GM18520 (cell line): ENCODE measurements around the gene UBE2E1.
"Not testable (repeated sequence)": the region's sequence is repeated elsewhere in the genome, so short reads cannot be mapped to it uniquely, and the experiment has no call there.

Source experiments
- ATAC-seq: cut with Tn5 transposase; IDR thresholded peaks from one replicate; pipeline ENCODE4 v1.9.1; 2021; ENCODE audit not compliant: unreplicated experiment

UBE2E1 gene

GRCh38 chr3:23877329-23877980 is 71.7 kb downstream of the UBE2E1 start:
- no peak for ATAC-seq

- ATAC-seq, result no peak
Observed at GRCh38 chr3:23879485-23879884, 73.7 kb downstream of the UBE2E1 start.

- ATAC-seq, result no peak
Observed at GRCh38 chr3:23880703-23881339, 75.1 kb downstream of the UBE2E1 start.

GRCh38 chr3:23881993-23882392 is 76.2 kb downstream of the UBE2E1 start:
- ATAC-seq, result not testable (repeated sequence)

GRCh38 chr3:23882487-23882918 is 76.7 kb downstream of the UBE2E1 start:
- no peak for ATAC-seq

- ATAC-seq, result no peak
Observed at GRCh38 chr3:23884481-23884880, 78.7 kb downstream of the UBE2E1 start.

GRCh38 chr3:23885210-23885609 is 79.5 kb downstream of the UBE2E1 start:
- no peak for ATAC-seq

GRCh38 chr3:23886311-23886710 is 80.6 kb downstream of the UBE2E1 start:
- ATAC-seq, result no peak

GRCh38 chr3:23888617-23889228 is 83.0 kb downstream of the UBE2E1 start:
- no peak for ATAC-seq

- no peak for ATAC-seq
Observed at GRCh38 chr3:23889386-23889785, 83.6 kb downstream of the UBE2E1 start.

GRCh38 chr3:23889950-23890349 is 84.2 kb downstream of the UBE2E1 start:
- no peak for ATAC-seq

- no peak for ATAC-seq
Observed at GRCh38 chr3:23894254-23895061, 88.7 kb downstream of the UBE2E1 start.

- ATAC-seq, result no peak
Observed at GRCh38 chr3:23895181-23895580, 89.4 kb downstream of the UBE2E1 start.

GRCh38 chr3:23900744-23901143 is 95.0 kb downstream of the UBE2E1 start:
- ATAC-seq, result no peak

GRCh38 chr3:23904545-23904944 is 98.8 kb downstream of the UBE2E1 start:
- ATAC-seq, result no peak

GRCh38 chr3:23909341-23909740 is 103.6 kb downstream of the UBE2E1 start:
- ATAC-seq, result no peak

GRCh38 chr3:23911397-23911796 is 105.6 kb downstream of the UBE2E1 start:
- no peak for ATAC-seq

- ATAC-seq, result not testable (repeated sequence)
Observed at GRCh38 chr3:23912335-23912734, 106.6 kb downstream of the UBE2E1 start.

- no peak for ATAC-seq
Observed at GRCh38 chr3:23913182-23913581, 107.4 kb downstream of the UBE2E1 start.

- no peak for ATAC-seq
Observed at GRCh38 chr3:23913873-23914743, 108.4 kb downstream of the UBE2E1 start.
